Caco-2 (cell line): Measurements from ENCODE around the gene TSPAN18. TPM values are rescaled to one million over a fixed set of nuclear protein-coding genes. Genes with fewer than 3 reads are reported as not detected.

Experiments used
- BruUV-seq: library from RNA; stranded (reverse); fragments of 400-500 nt; replicated peaks from 2 replicates; lab custom pipeline; 2021; lab: Mats Ljungman, UMichigan
- CTCF ChIA-PET: fragments of 300-600 bp; sonication (Branson Sonifier 250); formaldehyde crosslinking; loops from one replicate; lab custom pipeline; 2022; ENCODE audit warnings: antibody characterized with exemption; lab: Charles Lee
- POLR2A ChIA-PET: fragments of 300-600 bp; sonication (Branson Sonifier 250); formaldehyde crosslinking; loops from one replicate; lab custom pipeline; 2022; ENCODE audit warnings: antibody characterized with exemption; lab: Charles Lee
- DNase-seq, 2 experiments: peaks; one replicate each; pipeline versions ENCODE4 v3.0.0 to v3.0.0-alpha.2; 2020 to 2022
- H3K27me3 ChIP-seq: replicated peaks from 2 replicates; pipeline ENCODE4 v1.6.0; 2011; ENCODE audit warnings: low read length; ENCODE audit not compliant: control insufficient read depth, insufficient read depth
- H3K36me3 ChIP-seq: 2 replicates; pipeline ENCODE4 v1.5.1; 2011; ENCODE audit warnings: low read length; ENCODE audit not compliant: control insufficient read depth, insufficient read depth
- H3K4me1 ChIP-seq: fragments of 250-450 bp; sonication (Bioruptor Pico); 2 replicates; pipeline ENCODE4 v1.5.1; 2020; ENCODE audit warnings: mild to moderate bottlenecking
- H3K4me3 ChIP-seq: 2 replicates; pipeline ENCODE4 v1.5.1; 2011; ENCODE audit warnings: low read depth, mild to moderate bottlenecking, control low read depth, low read length
- H3K9me3 ChIP-seq: fragments of 250-450 bp; sonication (Bioruptor Pico); 2 replicates; pipeline ENCODE4 v1.5.1; 2020; ENCODE audit warnings: mild to moderate bottlenecking, moderate library complexity
- H3K27ac Mint-ChIP-seq: one replicate; pipeline ENCODE4 v1.8.0; 2022; ENCODE audit warnings: mixed read lengths; ENCODE audit not compliant: unreplicated experiment
- H3K27me3 Mint-ChIP-seq: one replicate; pipeline ENCODE4 v1.8.0; 2022; ENCODE audit warnings: mixed read lengths; ENCODE audit not compliant: insufficient read depth, unreplicated experiment
- H3K36me3 Mint-ChIP-seq: one replicate; pipeline ENCODE4 v1.8.0; 2022; ENCODE audit warnings: mild to moderate bottlenecking, mixed read lengths; ENCODE audit not compliant: insufficient read depth, unreplicated experiment
- H3K4me1 Mint-ChIP-seq: one replicate; pipeline ENCODE4 v1.8.0; 2022; ENCODE audit warnings: low read depth, mixed read lengths; ENCODE audit not compliant: unreplicated experiment
- H3K4me3 Mint-ChIP-seq: one replicate; pipeline ENCODE4 v1.8.0; 2022; ENCODE audit warnings: mild to moderate bottlenecking, moderate library complexity, mixed read lengths; ENCODE audit not compliant: unreplicated experiment
- H3K9me3 Mint-ChIP-seq: one replicate; pipeline ENCODE4 v1.8.0; 2022; ENCODE audit warnings: mixed read lengths; ENCODE audit not compliant: unreplicated experiment
- intact Hi-C: fragments of 100-400 bp; cut with micrococcal nuclease; formaldehyde crosslinking; loops from one replicate; pipeline ENCODE4 v1.10.0; 2022; ENCODE audit not compliant: unreplicated experiment
- total RNA-seq: library from RNA; stranded (reverse); gene quantifications from 2 replicates; pipeline ENCODE4 v1.2.3, GENCODE V29; 2022
- TF ChIP-seq, protein P1 (sequence below), 2 experiments: fragments of 200-600 bp in 1 of 2; IDR thresholded peaks; 1 replicate in 1 of 2; 2 replicates in 1 of 2; pipeline versions ENCODE4 v1.5.1 to v1.8.0; 2011 to 2022; ENCODE audit warnings: antibody characterized with exemption in 1 of 2, control low read depth in 1 of 2, inconsistent platforms in 1 of 2, low read depth in 1 of 2, low read length in 1 of 2, mild to moderate bottlenecking in 1 of 2, moderate library complexity in 1 of 2; ENCODE audit not compliant: insufficient read depth in 1 of 2, severe bottlenecking in 1 of 2, unreplicated experiment in 1 of 2

Gene TSPAN18
- total RNA-seq, 1 experiment from 2014 or later, result 7.4 TPM

DNA sequence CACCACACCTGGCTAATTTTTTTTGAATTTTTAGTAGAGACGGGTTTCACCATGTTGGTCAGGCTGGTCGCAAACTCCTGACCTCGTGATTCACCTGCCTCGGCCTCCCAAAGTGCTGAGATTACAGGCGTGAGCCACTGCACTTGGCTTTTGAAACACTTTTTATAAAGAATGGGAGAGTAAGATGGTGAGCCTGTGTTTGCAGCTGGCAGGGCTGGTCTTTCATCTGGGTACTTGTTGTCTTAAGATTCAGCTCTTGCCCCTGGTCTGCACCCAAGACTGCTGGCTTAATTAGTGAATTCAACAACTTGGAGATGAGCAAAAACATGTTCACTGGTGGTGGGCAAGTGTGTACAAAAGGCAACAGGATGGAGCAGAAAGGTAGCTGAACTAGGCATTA lies 4.0 kb downstream of the TSPAN18 start:
- intact Hi-C loops, result no loop called here

DNA sequence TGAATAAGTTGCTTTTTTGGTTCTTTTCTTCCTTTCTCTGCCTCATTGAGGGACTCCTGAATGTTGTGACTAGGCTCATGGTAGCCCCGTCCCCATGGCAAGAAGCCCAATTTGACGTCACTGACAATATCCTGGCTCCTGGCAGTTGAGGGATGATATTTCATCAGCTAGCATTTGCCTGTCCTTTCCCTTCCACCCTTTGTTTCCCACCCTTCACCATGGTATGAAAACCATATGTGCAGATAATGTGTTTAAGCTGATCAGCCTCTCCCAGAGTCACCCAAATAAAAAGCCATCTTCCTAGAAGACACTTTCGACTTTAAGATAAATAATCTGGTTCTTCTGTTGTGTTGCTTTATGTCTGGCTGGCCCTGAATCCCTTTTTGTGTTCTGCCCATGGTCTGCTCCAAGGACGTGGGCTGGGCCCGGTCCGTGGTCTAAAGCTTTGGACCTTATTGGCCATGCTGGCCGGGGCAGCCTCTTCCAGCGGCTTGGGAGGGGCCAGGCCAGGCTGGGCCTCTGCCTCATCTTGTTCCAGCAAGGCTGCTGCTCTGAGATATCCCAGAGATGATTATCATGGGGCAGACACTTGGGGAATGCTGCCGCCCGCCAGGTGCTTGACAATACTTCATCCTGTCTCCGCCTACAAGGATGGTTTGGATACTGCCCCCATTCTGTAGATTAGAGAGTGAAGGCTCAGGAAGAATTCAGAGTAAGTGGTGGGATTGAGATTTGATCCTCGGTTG lies 5.1 kb downstream of the TSPAN18 start:
- no peaks in the 10 kb centered on the region for H3K9me3 ChIP-seq
- BruUV-seq, result no TSS peak
- H3K27me3 Mint-ChIP-seq, result no peaks in the 10 kb centered on the region
- no peak overlapping the region for H3K27ac Mint-ChIP-seq
- TF ChIP-seq, protein P1, sequence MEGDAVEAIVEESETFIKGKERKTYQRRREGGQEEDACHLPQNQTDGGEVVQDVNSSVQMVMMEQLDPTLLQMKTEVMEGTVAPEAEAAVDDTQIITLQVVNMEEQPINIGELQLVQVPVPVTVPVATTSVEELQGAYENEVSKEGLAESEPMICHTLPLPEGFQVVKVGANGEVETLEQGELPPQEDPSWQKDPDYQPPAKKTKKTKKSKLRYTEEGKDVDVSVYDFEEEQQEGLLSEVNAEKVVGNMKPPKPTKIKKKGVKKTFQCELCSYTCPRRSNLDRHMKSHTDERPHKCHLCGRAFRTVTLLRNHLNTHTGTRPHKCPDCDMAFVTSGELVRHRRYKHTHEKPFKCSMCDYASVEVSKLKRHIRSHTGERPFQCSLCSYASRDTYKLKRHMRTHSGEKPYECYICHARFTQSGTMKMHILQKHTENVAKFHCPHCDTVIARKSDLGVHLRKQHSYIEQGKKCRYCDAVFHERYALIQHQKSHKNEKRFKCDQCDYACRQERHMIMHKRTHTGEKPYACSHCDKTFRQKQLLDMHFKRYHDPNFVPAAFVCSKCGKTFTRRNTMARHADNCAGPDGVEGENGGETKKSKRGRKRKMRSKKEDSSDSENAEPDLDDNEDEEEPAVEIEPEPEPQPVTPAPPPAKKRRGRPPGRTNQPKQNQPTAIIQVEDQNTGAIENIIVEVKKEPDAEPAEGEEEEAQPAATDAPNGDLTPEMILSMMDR (IDR thresholded peaks at IDR 0.05; ENCODE audit: insufficient read depth in 1 of 2, low read depth in 1 of 2, low read length in 1 of 2, severe bottlenecking in 1 of 2, unreplicated experiment in 1 of 2), result no peak
- no peaks in the 10 kb centered on the region for H3K4me1 ChIP-seq
- H3K4me3 ChIP-seq, result no peak overlapping the region
- no peaks in the 10 kb centered on the region for H3K9me3 Mint-ChIP-seq
- POLR2A ChIA-PET, result no interaction called here
- DNase-seq, result no peak
- intact Hi-C loops, result no loop called here
- no peak overlapping the region for H3K4me3 Mint-ChIP-seq
- H3K4me1 Mint-ChIP-seq, result no peaks in the 10 kb centered on the region
- H3K36me3 ChIP-seq, result no peaks in the 10 kb centered on the region
- no peaks in the 10 kb centered on the region for H3K27me3 ChIP-seq
- CTCF ChIA-PET, result no interaction called here
- H3K36me3 Mint-ChIP-seq, result no peaks in the 10 kb centered on the region

More for the DNA sequence above, 4.0 kb downstream of the TSPAN18 start:
- Mint-ChIP-seq H3K27me3 (no peaks in the 10 kb centered on the region), H3K4me1 (peaks cover 6% of the 10 kb centered on the region), H3K4me3 (no peak overlapping the region), H3K36me3 (no peaks in the 10 kb centered on the region), H3K9me3 (no peaks in the 10 kb centered on the region), H3K27ac (no peak overlapping the region)
- CTCF ChIA-PET, result no interaction called here
- Histone ChIP-seq H3K4me3 (no peak overlapping the region), H3K27me3 (no peaks in the 10 kb centered on the region), H3K4me1 (peaks cover 9% of the 10 kb centered on the region), H3K36me3 (no peaks in the 10 kb centered on the region), H3K9me3 (no peaks in the 10 kb centered on the region)
- DNase-seq, result no peak
- BruUV-seq, result no TSS peak
- TF ChIP-seq, protein P1 (IDR thresholded peaks at IDR 0.05; ENCODE audit: insufficient read depth in 1 of 2, low read depth in 1 of 2, low read length in 1 of 2, severe bottlenecking in 1 of 2, unreplicated experiment in 1 of 2), result no peak
- POLR2A ChIA-PET, result no interaction called here

DNA sequence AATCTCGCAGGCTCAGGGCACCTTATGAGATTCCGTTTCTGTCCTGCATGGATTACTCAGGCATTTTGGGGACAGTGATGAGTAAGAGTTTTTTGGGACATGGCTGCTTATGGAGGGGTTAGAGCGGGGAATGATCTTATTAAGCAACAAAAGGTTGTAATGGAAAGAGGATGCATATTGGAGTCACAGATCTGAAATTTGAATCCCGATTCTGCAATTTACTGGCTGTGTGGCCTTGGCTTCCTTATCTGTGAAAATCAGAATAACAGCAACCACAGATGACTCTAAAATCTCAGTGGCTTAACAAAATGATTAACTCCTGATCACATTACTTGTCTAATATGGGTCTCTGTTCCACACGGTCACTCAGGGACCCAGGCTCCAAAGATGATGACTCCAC lies 5.8 kb downstream of the TSPAN18 start:
- no peaks in the 10 kb centered on the region for H3K36me3 Mint-ChIP-seq
- no peak overlapping the region for H3K4me3 Mint-ChIP-seq
- CTCF ChIA-PET, result interaction anchor here (0.6 kb wide), 1 partner anchor 155 kb away, joined by 3 read pairs; no protein-coding TSS in a partner anchor
- intact Hi-C loops, result no loop called here
- Histone ChIP-seq H3K27me3 (no peaks in the 10 kb centered on the region), H3K4me3 (no peak overlapping the region), H3K4me1 (no peaks in the 10 kb centered on the region), H3K9me3 (no peaks in the 10 kb centered on the region), H3K36me3 (no peaks in the 10 kb centered on the region)
- H3K27ac Mint-ChIP-seq, result no peak overlapping the region
- POLR2A ChIA-PET, result no interaction called here
- BruUV-seq, result no TSS peak
- DNase-seq, result no peak
- no peaks in the 10 kb centered on the region for H3K27me3 Mint-ChIP-seq
- H3K9me3 Mint-ChIP-seq, result no peaks in the 10 kb centered on the region
- no peaks in the 10 kb centered on the region for H3K4me1 Mint-ChIP-seq
- TF ChIP-seq, protein P1 (IDR thresholded peaks at IDR 0.05; ENCODE audit: insufficient read depth in 1 of 2, low read depth in 1 of 2, low read length in 1 of 2, severe bottlenecking in 1 of 2, unreplicated experiment in 1 of 2), result no peak
